Esophagus squamous epithelium (tissue), 5 donors: ENCODE measurements around the gene SYT13. TPM values are rescaled to one million over a fixed set of nuclear protein-coding genes. Genes with fewer than 3 reads are reported as not detected.

ENCODE experiments used
- DNase-seq: peaks from one replicate; lab custom pipeline; 2025; lab: John Stamatoyannopoulos, UW
- H3K27ac ChIP-seq, 4 donors: fragments of 200-600 bp; sonication (generic); one replicate each; pipeline ENCODE4 v1.5.1; 2016 to 2019; ENCODE audit warnings: mild to moderate bottlenecking in 1 of 4
- H3K27me3 ChIP-seq, 4 donors: fragments of 200-600 bp; sonication (generic); 1 replicate in 3 of 4; 2 replicates in 1 of 4; pipeline versions ENCODE4 v1.5.1 to v1.6.0; 2017 to 2021; ENCODE audit warnings: antibody characterized with exemption in 1 of 4
- H3K36me3 ChIP-seq, 3 donors: fragments of 200-600 bp; sonication (generic); one replicate each; pipeline ENCODE4 v1.5.1; 2016 to 2019
- H3K4me1 ChIP-seq, 3 donors: fragments of 200-600 bp; sonication (generic); one replicate each; pipeline ENCODE4 v1.5.1; 2017 to 2019
- H3K4me3 ChIP-seq, 4 donors: fragments of 200-600 bp; sonication (generic); 1 replicate in 3 of 4; 2 replicates in 1 of 4; pipeline ENCODE4 v1.5.1; 2016 to 2019; ENCODE audit warnings: mild to moderate bottlenecking in 2 of 4, moderate library complexity in 1 of 4
- H3K9me3 ChIP-seq, 3 donors: fragments of 200-600 bp; sonication (generic); one replicate each; pipeline ENCODE4 v1.5.1; 2016 to 2019
- POLR2A ChIP-seq, 4 donors: fragments of 450-650 bp; IDR thresholded peaks; one replicate each; pipeline ENCODE4 v1.6.1; 2017; ENCODE audit warnings: antibody characterized with exemption in 4 of 4, mild to moderate bottlenecking in 4 of 4, moderate library complexity in 3 of 4
- WGBS, 2 donors: methylation state at CpG; one replicate each; pipeline ENCODE4 v1.1.5; 2018; 5-methylcytosine and 5-hydroxymethylcytosine counted together
- intact Hi-C: fragments of 100-400 bp; cut with DNase I; formaldehyde crosslinking; loops from one replicate; pipeline ENCODE4 v1.15.0; 2022
- total RNA-seq, 4 donors: library from RNA; depleted of rRNA; stranded (reverse); fragments of >200 nt; gene quantifications; one replicate each; pipeline ENCODE4 v1.1.0, GENCODE V29; 2016
- TF ChIP-seq, protein P1 (sequence below), 6 experiments: fragments of 450-650 bp in 4 of 6; fragments of 200-600 bp in 2 of 6; sonication (generic) in 2 of 6; IDR thresholded peaks; one replicate each; pipeline ENCODE4 v1.5.1; 2016 to 2019; ENCODE audit warnings: antibody characterized with exemption in 6 of 6, mild to moderate bottlenecking in 4 of 6, moderate library complexity in 4 of 6
- donor health status: DM: yes; HTN: yes; CAD: no.

Gene SYT13
- total RNA-seq, 4 donors from 2014 or later: 0.04 to 0.15 TPM; not detected in 2

- H3K4me1 ChIP-seq: no peaks in the 10 kb centered on the region
- TF ChIP-seq, protein P1, sequence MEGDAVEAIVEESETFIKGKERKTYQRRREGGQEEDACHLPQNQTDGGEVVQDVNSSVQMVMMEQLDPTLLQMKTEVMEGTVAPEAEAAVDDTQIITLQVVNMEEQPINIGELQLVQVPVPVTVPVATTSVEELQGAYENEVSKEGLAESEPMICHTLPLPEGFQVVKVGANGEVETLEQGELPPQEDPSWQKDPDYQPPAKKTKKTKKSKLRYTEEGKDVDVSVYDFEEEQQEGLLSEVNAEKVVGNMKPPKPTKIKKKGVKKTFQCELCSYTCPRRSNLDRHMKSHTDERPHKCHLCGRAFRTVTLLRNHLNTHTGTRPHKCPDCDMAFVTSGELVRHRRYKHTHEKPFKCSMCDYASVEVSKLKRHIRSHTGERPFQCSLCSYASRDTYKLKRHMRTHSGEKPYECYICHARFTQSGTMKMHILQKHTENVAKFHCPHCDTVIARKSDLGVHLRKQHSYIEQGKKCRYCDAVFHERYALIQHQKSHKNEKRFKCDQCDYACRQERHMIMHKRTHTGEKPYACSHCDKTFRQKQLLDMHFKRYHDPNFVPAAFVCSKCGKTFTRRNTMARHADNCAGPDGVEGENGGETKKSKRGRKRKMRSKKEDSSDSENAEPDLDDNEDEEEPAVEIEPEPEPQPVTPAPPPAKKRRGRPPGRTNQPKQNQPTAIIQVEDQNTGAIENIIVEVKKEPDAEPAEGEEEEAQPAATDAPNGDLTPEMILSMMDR (IDR thresholded peaks at IDR 0.05): no peak
- no peak for TF ChIP-seq POLR2A (IDR thresholded peaks at IDR 0.05)
- DNase-seq: no peak
- H3K27ac ChIP-seq: no peak overlapping the region
- H3K9me3 ChIP-seq: no peaks in the 10 kb centered on the region
- H3K27me3 ChIP-seq: no peaks in the 10 kb centered on the region
- no peak overlapping the region for H3K4me3 ChIP-seq
- intact Hi-C loops: no loop called here
- 94 to 95% methylated on average over 4 to 23 of the region's 39 CpGs for WGBS, 2 donors
- H3K36me3 ChIP-seq: peaks cover 0 to 78% (median 6%) of the 10 kb centered on the region in 3 donors
Measured at GRCh38 chr11:45225961-45226871, 59.9 kb downstream of the SYT13 start.

DNA sequence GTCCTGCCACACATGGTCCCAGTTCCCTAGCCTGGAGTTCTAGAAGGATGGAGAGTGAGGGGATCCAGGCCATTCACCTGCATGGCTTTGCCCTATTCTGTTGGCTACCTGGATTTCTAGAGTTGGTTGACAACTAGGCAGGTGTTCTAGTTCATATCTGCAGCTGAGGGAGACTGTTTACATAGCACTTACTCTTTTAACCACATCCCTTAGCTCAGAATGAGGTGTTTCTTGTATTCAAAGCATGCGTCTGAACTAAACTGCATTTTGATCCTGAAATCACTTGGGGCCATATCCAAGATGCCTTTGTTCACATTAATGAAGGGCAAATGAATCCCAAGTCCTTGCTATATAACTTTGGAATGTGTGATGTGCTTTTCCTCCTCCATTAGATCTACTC is 60.9 kb downstream of the SYT13 start:
- no peaks in the 10 kb centered on the region for H3K4me1 ChIP-seq
- TF ChIP-seq POLR2A (IDR thresholded peaks at IDR 0.05): no peak
- TF ChIP-seq, protein P1 (IDR thresholded peaks at IDR 0.05): no peak
- H3K4me3 ChIP-seq: no peak overlapping the region
- no peaks in the 10 kb centered on the region for H3K9me3 ChIP-seq
- intact Hi-C loops: no loop called here
- DNase-seq: no peak
- H3K27ac ChIP-seq: no peak overlapping the region
- peaks cover 0 to 88% (median 6%) of the 10 kb centered on the region in 3 donors for H3K36me3 ChIP-seq
- WGBS, 2 donors: 60 to 73% methylated on average over 1 of the region's 1 CpG
- no peaks in the 10 kb centered on the region for H3K27me3 ChIP-seq

DNA sequence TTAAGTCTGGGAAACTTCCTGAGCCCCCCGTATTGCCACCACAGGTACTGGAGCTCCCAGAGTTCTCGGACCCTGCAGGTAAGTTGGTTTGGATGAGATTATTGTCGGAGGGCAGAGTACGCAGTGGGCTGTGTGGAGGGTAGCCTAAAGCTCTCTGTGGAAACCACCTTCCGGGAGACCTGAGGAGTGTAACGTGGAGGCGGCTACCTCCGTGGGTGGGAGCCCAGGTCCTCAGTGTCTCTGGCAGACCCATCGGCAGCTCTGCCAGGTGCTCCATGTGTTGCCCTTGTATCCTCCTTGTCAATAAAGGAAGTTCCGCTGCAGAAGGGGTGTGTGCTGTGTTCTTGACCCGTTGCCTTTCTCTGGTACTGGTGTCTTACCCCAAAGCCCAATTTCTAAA is 61.4 kb downstream of the SYT13 start:
- intact Hi-C loops: no loop called here
- Histone ChIP-seq H3K4me1 (no peaks in the 10 kb centered on the region), H3K27ac (no peak overlapping the region), H3K36me3 (peaks cover 0 to 92% (median 6%) of the 10 kb centered on the region in 3 donors), H3K4me3 (no peak overlapping the region), H3K27me3 (no peaks in the 10 kb centered on the region), H3K9me3 (no peaks in the 10 kb centered on the region)
- TF ChIP-seq, protein P1 (IDR thresholded peaks at IDR 0.05): no peak
- TF ChIP-seq POLR2A (IDR thresholded peaks at IDR 0.05): no peak
- no peak for DNase-seq
- WGBS, 2 donors: 85 to 87% methylated on average over 5 to 6 of the region's 11 CpGs

DNA sequence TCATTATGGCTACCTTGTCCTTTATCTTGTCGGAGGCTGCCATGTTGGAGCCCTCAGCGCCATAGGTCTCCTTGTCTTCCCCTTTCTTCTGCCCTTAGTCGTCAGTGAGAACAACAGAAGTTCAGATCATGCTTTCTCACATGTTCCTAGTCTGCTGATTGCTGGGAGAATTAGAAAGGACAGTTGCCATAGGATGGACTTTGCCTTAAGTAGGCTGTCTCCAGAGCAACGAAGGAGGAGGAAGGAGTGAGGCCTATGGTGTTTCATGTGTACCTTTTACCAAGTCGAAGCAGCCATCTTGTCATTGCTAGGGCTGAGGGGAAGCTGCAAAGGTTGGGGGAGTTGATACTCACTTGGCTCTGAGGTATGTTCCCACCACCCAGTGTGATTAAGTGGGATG is 62.6 kb downstream of the SYT13 start:
- Histone ChIP-seq H3K4me1 (no peaks in the 10 kb centered on the region), H3K9me3 (no peaks in the 10 kb centered on the region), H3K4me3 (no peak overlapping the region), H3K27ac (no peak overlapping the region), H3K36me3 (peaks cover 0 to 89% (median 6%) of the 10 kb centered on the region in 3 donors), H3K27me3 (no peaks in the 10 kb centered on the region)
- intact Hi-C loops: no loop called here
- TF ChIP-seq, protein P1 (IDR thresholded peaks at IDR 0.05): no peak
- no peak for TF ChIP-seq POLR2A (IDR thresholded peaks at IDR 0.05)
- 74 to 89% methylated on average over 3 to 5 of the region's 5 CpGs for WGBS, 2 donors
- no peak for DNase-seq

DNA sequence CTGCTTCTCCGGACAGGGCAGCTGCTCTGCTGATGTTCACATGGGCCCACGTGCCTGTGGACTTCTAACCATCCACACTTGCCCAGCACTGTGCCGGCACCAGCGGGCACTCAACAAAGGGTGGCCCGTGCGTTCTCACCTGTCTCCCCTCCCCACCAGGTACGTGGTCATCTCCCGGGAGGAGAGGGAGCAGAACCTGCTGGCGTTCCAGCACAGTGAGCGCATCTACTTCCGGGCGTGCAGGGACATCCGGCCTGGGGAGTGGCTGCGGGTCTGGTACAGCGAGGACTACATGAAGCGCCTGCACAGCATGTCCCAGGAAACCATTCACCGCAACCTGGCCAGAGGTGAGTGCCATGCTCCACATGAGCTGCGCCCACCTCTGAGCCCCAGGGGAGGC is 66.7 kb downstream of the SYT13 start:
- no peaks in the 10 kb centered on the region for H3K27me3 ChIP-seq
- H3K9me3 ChIP-seq: no peaks in the 10 kb centered on the region
- TF ChIP-seq, protein P1 (IDR thresholded peaks at IDR 0.05): no peak
- no peak for TF ChIP-seq POLR2A (IDR thresholded peaks at IDR 0.05)
- no peak for DNase-seq
- peaks cover 0 to 53% (median 0%) of the 10 kb centered on the region in 3 donors for H3K36me3 ChIP-seq
- WGBS, 2 donors: 80 to 90% methylated on average over 1 to 2 of the region's 18 CpGs
- H3K4me3 ChIP-seq: no peak overlapping the region
- H3K4me1 ChIP-seq: no peaks in the 10 kb centered on the region
- intact Hi-C loops: no loop called here
- H3K27ac ChIP-seq: no peak overlapping the region
